GM12891 (cell line): ENCODE results near the gene AKR1C4.

ENCODE experiments used
- PAX5 ChIP-seq: IDR thresholded peaks from 2 replicates; pipeline ENCODE4 v1.6.1; 2011; ENCODE audit warnings: low read length, moderate library complexity, mild to moderate bottlenecking; ENCODE audit not compliant: insufficient read depth, severe bottlenecking
- TAF1 ChIP-seq: IDR thresholded peaks from 2 replicates; pipeline ENCODE4 v1.6.1; 2011; ENCODE audit warnings: low read depth, low read length, control low read depth

- no peak for TF ChIP-seq TAF1
- TF ChIP-seq PAX5, result no peak
These were observed 2.2 kb upstream of the AKR1C4 start for GRCh38 chr10:5194431-5194830.
